Osteoblast (primary cell): ENCODE measurements around the gene KLHL35. TPM values are rescaled to one million over a fixed set of nuclear protein-coding genes. Genes with fewer than 3 reads are reported as not detected.
"Not testable (repeated sequence)": the region's sequence is repeated elsewhere in the genome, so short reads cannot be mapped to it uniquely, and the experiment has no call there.

Experiments used
- DNase-seq: peaks from one replicate; pipeline ENCODE4 v3.0.0; 2011; ENCODE audit warnings: low spot score, mixed read lengths; ENCODE audit not compliant: insufficient read length; ENCODE audit errors: missing footprints
- H2AFZ ChIP-seq: 2 replicates; pipeline ENCODE4 v1.6.0; 2011; ENCODE audit warnings: mild to moderate bottlenecking, low read length
- H3K27ac ChIP-seq: 2 replicates; pipeline ENCODE4 v1.5.1; 2011; ENCODE audit warnings: mild to moderate bottlenecking, low read depth, low read length, moderate library complexity
- H3K27me3 ChIP-seq: 2 replicates; pipeline ENCODE4 v1.6.0; 2012; ENCODE audit warnings: mild to moderate bottlenecking, control low read depth, inconsistent platforms, low read length, moderate library complexity; ENCODE audit not compliant: insufficient read depth
- H3K36me3 ChIP-seq: 2 replicates; pipeline ENCODE4 v1.5.1; 2011; ENCODE audit warnings: mild to moderate bottlenecking, low read length, control low read depth, moderate library complexity; ENCODE audit not compliant: insufficient read depth
- H3K4me1 ChIP-seq: 2 replicates; pipeline ENCODE4 v1.5.1; 2011; ENCODE audit warnings: mild to moderate bottlenecking, low read length, control low read depth, moderate library complexity; ENCODE audit not compliant: insufficient read depth
- H3K4me2 ChIP-seq: 2 replicates; pipeline ENCODE4 v1.6.0; 2011; ENCODE audit warnings: mild to moderate bottlenecking, low read length; ENCODE audit not compliant: insufficient read depth
- H3K4me3 ChIP-seq: fragments of 200-600 bp; sonication (generic); 3 replicates; pipeline ENCODE4 v1.5.1; 2012; ENCODE audit warnings: mild to moderate bottlenecking, low read length, inconsistent platforms; ENCODE audit not compliant: insufficient read depth
- H3K79me2 ChIP-seq: 2 replicates; pipeline ENCODE4 v1.6.0; 2012; ENCODE audit warnings: mild to moderate bottlenecking, low read length, control low read depth, inconsistent platforms; ENCODE audit not compliant: insufficient read depth
- H3K9me3 ChIP-seq: 2 replicates; pipeline ENCODE4 v1.5.1; 2011; ENCODE audit warnings: low read depth, low read length, control low read depth
- H4K20me1 ChIP-seq: 2 replicates; pipeline ENCODE4 v1.6.0; 2012; ENCODE audit warnings: mild to moderate bottlenecking, low read length, control low read depth; ENCODE audit not compliant: insufficient read depth
- total RNA-seq: library from RNA; depleted of rRNA; stranded (reverse); fragments of >200 nt; gene quantifications from 2 replicates; pipeline ENCODE4 v1.2.3, GENCODE V29; 2012
- TF ChIP-seq, protein P1 (sequence below): IDR thresholded peaks from 2 replicates; pipeline ENCODE4 v1.5.1; 2011; ENCODE audit warnings: mild to moderate bottlenecking, low read depth, low read length, moderate library complexity; ENCODE audit errors: extremely low read depth

Gene KLHL35
- total RNA-seq, 1 donor, result 4.3 TPM

DNA sequence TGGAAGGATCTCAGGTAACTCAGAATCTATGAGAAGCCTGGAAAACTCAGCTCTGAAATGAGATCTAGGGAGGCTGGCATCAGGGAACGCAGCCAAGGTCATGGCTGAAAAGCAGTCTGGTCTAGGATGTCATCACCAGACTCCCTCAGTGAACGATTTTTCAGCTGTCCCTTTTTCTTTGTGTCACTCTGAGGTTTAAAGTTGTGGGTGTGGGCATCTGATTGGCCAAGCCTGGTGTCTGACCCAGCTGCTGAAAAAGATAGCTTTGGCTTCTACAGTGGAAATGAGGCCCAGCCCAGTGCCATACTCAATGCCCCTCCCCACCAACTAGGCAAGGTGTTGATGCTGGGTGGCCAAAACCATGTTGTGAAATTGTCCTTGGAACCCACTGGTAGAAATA, 19.1 kb downstream of the KLHL35 start:
- no peak overlapping the region for H3K4me3 ChIP-seq
- H3K4me2 ChIP-seq, result no peak overlapping the region
- H3K36me3 ChIP-seq, result peaks cover 37% of the 10 kb centered on the region
- H3K9me3 ChIP-seq, result no peaks in the 10 kb centered on the region
- peaks cover 5% of the 10 kb centered on the region for H3K79me2 ChIP-seq
- no peak for DNase-seq
- H3K4me1 ChIP-seq, result peaks cover 14% of the 10 kb centered on the region
- H4K20me1 ChIP-seq, result no peaks in the 10 kb centered on the region
- TF ChIP-seq, protein P1, sequence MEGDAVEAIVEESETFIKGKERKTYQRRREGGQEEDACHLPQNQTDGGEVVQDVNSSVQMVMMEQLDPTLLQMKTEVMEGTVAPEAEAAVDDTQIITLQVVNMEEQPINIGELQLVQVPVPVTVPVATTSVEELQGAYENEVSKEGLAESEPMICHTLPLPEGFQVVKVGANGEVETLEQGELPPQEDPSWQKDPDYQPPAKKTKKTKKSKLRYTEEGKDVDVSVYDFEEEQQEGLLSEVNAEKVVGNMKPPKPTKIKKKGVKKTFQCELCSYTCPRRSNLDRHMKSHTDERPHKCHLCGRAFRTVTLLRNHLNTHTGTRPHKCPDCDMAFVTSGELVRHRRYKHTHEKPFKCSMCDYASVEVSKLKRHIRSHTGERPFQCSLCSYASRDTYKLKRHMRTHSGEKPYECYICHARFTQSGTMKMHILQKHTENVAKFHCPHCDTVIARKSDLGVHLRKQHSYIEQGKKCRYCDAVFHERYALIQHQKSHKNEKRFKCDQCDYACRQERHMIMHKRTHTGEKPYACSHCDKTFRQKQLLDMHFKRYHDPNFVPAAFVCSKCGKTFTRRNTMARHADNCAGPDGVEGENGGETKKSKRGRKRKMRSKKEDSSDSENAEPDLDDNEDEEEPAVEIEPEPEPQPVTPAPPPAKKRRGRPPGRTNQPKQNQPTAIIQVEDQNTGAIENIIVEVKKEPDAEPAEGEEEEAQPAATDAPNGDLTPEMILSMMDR, result no peak
- no peak overlapping the region for H2AFZ ChIP-seq
- H3K27ac ChIP-seq, result no peak overlapping the region
- no peaks in the 10 kb centered on the region for H3K27me3 ChIP-seq

- Histone ChIP-seq H3K79me2 (peaks cover 10% of the 10 kb centered on the region), H3K36me3 (peaks cover 44% of the 10 kb centered on the region)
- not testable (repeated sequence) for H3K27me3 ChIP-seq, H3K4me2 ChIP-seq, H3K9me3 ChIP-seq, DNase-seq, H3K4me3 ChIP-seq, H3K4me1 ChIP-seq, H4K20me1 ChIP-seq, H2AFZ ChIP-seq, H3K27ac ChIP-seq
Measured at GRCh38 chr11:75413146-75413545, 19.9 kb downstream of the KLHL35 start.

DNA sequence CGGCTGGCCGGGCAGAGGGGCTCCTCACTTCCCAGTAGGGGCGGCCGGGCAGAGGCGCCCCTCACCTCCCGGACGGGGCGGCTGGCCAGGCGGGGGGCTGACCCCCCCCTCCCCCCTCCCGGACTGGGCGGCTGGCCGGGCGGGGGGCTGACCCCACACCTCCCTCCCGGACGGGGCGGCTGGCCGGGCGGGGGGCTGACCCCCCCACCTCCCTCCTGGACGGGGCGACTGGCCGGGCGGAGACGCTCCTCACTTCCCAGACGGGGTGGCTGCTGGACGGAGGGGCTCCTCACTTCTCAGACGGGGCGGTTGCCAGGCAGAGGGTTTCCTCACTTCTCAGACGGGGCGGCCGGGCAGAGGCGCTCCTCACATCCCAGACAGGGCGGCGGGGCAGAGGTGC, 23.0 kb downstream of the KLHL35 start:
- not testable (repeated sequence) for H3K4me3 ChIP-seq, H3K9me3 ChIP-seq, H3K4me1 ChIP-seq, DNase-seq, H3K4me2 ChIP-seq, H3K27ac ChIP-seq, H2AFZ ChIP-seq, H3K27me3 ChIP-seq
- H3K36me3 ChIP-seq, result peaks cover 63% of the 10 kb centered on the region
- peaks cover 37% of the 10 kb centered on the region for H3K79me2 ChIP-seq
- H4K20me1 ChIP-seq, result peaks cover 28% of the 10 kb centered on the region

GRCh38 chr11:75408957-75409219, 24.1 kb downstream of the KLHL35 start:
- Histone ChIP-seq H3K27ac (no peak overlapping the region), H4K20me1 (peaks cover 39% of the 10 kb centered on the region), H3K4me2 (no peak overlapping the region), H3K9me3 (no peaks in the 10 kb centered on the region), H3K4me1 (peaks cover 11% of the 10 kb centered on the region), H3K4me3 (no peak overlapping the region), H2AFZ (no peak overlapping the region), H3K27me3 (no peaks in the 10 kb centered on the region), H3K36me3 (peaks cover 66% of the 10 kb centered on the region), H3K79me2 (peaks cover 48% of the 10 kb centered on the region)
- TF ChIP-seq, protein P1, result no peak
- no peak for DNase-seq

DNA sequence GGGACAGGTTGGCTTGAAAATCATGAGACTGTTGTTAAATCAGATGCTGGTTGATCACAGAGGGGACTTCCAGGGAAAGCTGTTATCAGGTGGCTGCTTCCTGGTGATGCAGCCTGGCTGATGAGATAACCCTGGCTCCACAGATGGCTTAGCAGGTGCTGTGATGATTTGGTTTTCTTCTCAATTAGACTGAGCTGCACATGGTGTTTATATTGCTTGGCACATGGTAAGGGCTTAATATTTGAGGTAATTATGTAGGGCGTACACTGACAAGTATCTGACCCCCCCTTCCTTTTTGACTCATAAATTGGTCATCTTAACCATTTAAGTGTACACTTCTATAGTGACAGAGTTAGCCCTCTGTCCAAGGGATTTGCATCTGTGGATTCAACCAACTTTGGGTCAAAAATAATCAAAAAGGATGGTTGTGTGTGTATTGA, 26.6 kb downstream of the KLHL35 start:
- H3K79me2 ChIP-seq, result peaks cover 69% of the 10 kb centered on the region
- H3K4me1 ChIP-seq, result peaks cover 34% of the 10 kb centered on the region
- no peak overlapping the region for H3K4me2 ChIP-seq
- H2AFZ ChIP-seq, result no peak overlapping the region
- H3K36me3 ChIP-seq, result peaks cover 69% of the 10 kb centered on the region
- H3K27ac ChIP-seq, result no peak overlapping the region
- H3K27me3 ChIP-seq, result no peaks in the 10 kb centered on the region
- no peaks in the 10 kb centered on the region for H3K9me3 ChIP-seq
- TF ChIP-seq, protein P1, result no peak
- H3K4me3 ChIP-seq, result no peak overlapping the region
- DNase-seq, result no peak
- peaks cover 64% of the 10 kb centered on the region for H4K20me1 ChIP-seq
